GM23338 (cell line): ENCODE measurements around the gene CACNA2D1. TPM values are rescaled to one million over a fixed set of nuclear protein-coding genes. Genes with fewer than 3 reads are reported as not detected.

Experiments used
- ATAC-seq: fragments of 200-7000 bp; cut with Tn5 transposase; 3 replicates; pipeline ENCODE4 v1.9.1; 2020
- DNase-seq: peaks from one replicate; pipeline ENCODE4 v3.0.0-alpha.2; 2015; ENCODE audit warnings: low spot score
- H2AFZ ChIP-seq: fragments of 200-600 bp; sonication (generic); 2 replicates; pipeline ENCODE4 v1.8.0; 2016; ENCODE audit warnings: antibody characterized with exemption, mild to moderate bottlenecking, moderate library complexity
- H3F3A ChIP-seq: fragments of 200-600 bp; sonication (generic); replicated peaks from 2 replicates; pipeline ENCODE4 v1.8.0; 2017; ENCODE audit warnings: antibody characterized with exemption, mixed run types, low read depth
- H3K27ac ChIP-seq: fragments of 200-600 bp; sonication (generic); 2 replicates; pipeline ENCODE4 v1.6.1; 2016; ENCODE audit warnings: low read depth
- H3K27me3 ChIP-seq: fragments of 200-600 bp; sonication (generic); 2 replicates; pipeline ENCODE4 v1.8.0; 2016; ENCODE audit warnings: mild to moderate bottlenecking, mixed run types, moderate library complexity; ENCODE audit not compliant: insufficient read depth
- H3K36me3 ChIP-seq: fragments of 200-600 bp; sonication (generic); 2 replicates; pipeline ENCODE4 v1.8.0; 2016; ENCODE audit warnings: mild to moderate bottlenecking; ENCODE audit not compliant: insufficient read depth
- H3K4me1 ChIP-seq: fragments of 200-600 bp; sonication (generic); 2 replicates; pipeline ENCODE4 v1.8.0; 2016; ENCODE audit warnings: mild to moderate bottlenecking, moderate library complexity; ENCODE audit not compliant: insufficient read depth
- H3K4me2 ChIP-seq: fragments of 200-600 bp; sonication (generic); 2 replicates; pipeline ENCODE4 v1.7.1; 2017; ENCODE audit warnings: mixed run types
- H3K4me3 ChIP-seq: fragments of 200-600 bp; sonication (generic); 2 replicates; pipeline ENCODE4 v1.6.1; 2016; ENCODE audit warnings: mixed run types
- H3K79me2 ChIP-seq: fragments of 200-600 bp; sonication (generic); replicated peaks from 2 replicates; pipeline ENCODE4 v1.8.0; 2017; ENCODE audit warnings: mild to moderate bottlenecking; ENCODE audit not compliant: insufficient read depth
- H3K9me2 ChIP-seq: fragments of 200-600 bp; sonication (generic); 2 replicates; pipeline ENCODE4 v1.8.0; 2017; ENCODE audit not compliant: insufficient read depth
- H4K20me1 ChIP-seq: fragments of 200-600 bp; sonication (generic); replicated peaks from 2 replicates; pipeline ENCODE4 v1.8.0; 2017; ENCODE audit warnings: mild to moderate bottlenecking; ENCODE audit not compliant: insufficient read depth
- H3K27ac Mint-ChIP-seq: 2 replicates; pipeline ENCODE4 v1.8.0; 2020; ENCODE audit warnings: inconsistent platforms, mild to moderate bottlenecking, moderate library complexity, mixed read lengths
- H3K27me3 Mint-ChIP-seq: 3 replicates; pipeline ENCODE4 v1.8.0; 2022; ENCODE audit warnings: low read depth, mild to moderate bottlenecking, moderate library complexity, mixed read lengths, inconsistent platforms; ENCODE audit not compliant: insufficient read depth, poor library complexity
- H3K36me3 Mint-ChIP-seq: 3 replicates; pipeline ENCODE4 v1.8.0; 2021; ENCODE audit warnings: low read depth, mild to moderate bottlenecking, inconsistent platforms, moderate library complexity, mixed read lengths
- H3K4me1 Mint-ChIP-seq: 3 replicates; pipeline ENCODE4 v1.8.0; 2020; ENCODE audit warnings: mild to moderate bottlenecking, inconsistent platforms, mixed read lengths
- H3K4me3 Mint-ChIP-seq: 3 replicates; pipeline ENCODE4 v1.8.0; 2021; ENCODE audit warnings: moderate library complexity, mild to moderate bottlenecking, inconsistent platforms, mixed read lengths
- H3K9me3 Mint-ChIP-seq: 3 replicates; pipeline ENCODE4 v1.8.0; 2020; ENCODE audit warnings: moderate library complexity, mild to moderate bottlenecking, inconsistent platforms, mixed read lengths
- EZH2 ChIP-seq: fragments of 200-600 bp; sonication (generic); IDR thresholded peaks from one replicate; pipeline ENCODE4 v1.8.0; 2017; ENCODE audit warnings: antibody characterized with exemption, mild to moderate bottlenecking, low read depth; ENCODE audit not compliant: unreplicated experiment
- EZH2phosphoT487 ChIP-seq: fragments of 200-600 bp; sonication (generic); IDR thresholded peaks from one replicate; pipeline ENCODE4 v1.8.1; 2018; ENCODE audit warnings: antibody characterized with exemption; ENCODE audit not compliant: unreplicated experiment
- NANOG ChIP-seq: IDR thresholded peaks from 2 replicates; pipeline ENCODE4 v1.6.1; 2016; ENCODE audit warnings: antibody characterized with exemption, borderline replicate concordance
- POLR2AphosphoS5 ChIP-seq: IDR thresholded peaks from 2 replicates; pipeline ENCODE4 v1.6.1; 2016; ENCODE audit warnings: antibody characterized with exemption, low read depth
- REST ChIP-seq: IDR thresholded peaks from one replicate; pipeline ENCODE4 v1.6.1; 2018; ENCODE audit warnings: antibody characterized with exemption; ENCODE audit not compliant: unreplicated experiment
- ZNF114 ChIP-seq: fragments of 250-450 bp; sonication (Bioruptor Pico); IDR thresholded peaks from 2 replicates; pipeline ENCODE4 v1.5.0; 2020; ENCODE audit warnings: mild to moderate bottlenecking, moderate library complexity
- ZNF462 ChIP-seq: fragments of 250-450 bp; sonication (Bioruptor Pico); IDR thresholded peaks from 2 replicates; pipeline ENCODE4 v1.5.0; 2020; ENCODE audit warnings: mild to moderate bottlenecking, moderate library complexity
- polyA plus RNA-seq: library from polyadenylated mRNA; unstranded; fragments of >200 nt; fragmentation: Nextera tagmentation; extraction: Ambion mirVana; gene quantifications from 2 replicates; pipeline ENCODE4 v1.2.1, GENCODE V29; 2016
- total RNA-seq: library from RNA; depleted of rRNA; stranded (reverse); fragments of >200 nt; shearing (Covaris generic); gene quantifications from 2 replicates; pipeline ENCODE4 v1.2.3, GENCODE V29; 2014
- TF ChIP-seq, protein P1 (sequence below): IDR thresholded peaks from 2 replicates; pipeline ENCODE4 v1.6.1; 2016; ENCODE audit warnings: antibody characterized with exemption

CACNA2D1 gene
- total and polyA plus RNA-seq, 2 experiments from 2014 or later: 7.0 to 20.4 TPM

- no peaks in the 10 kb centered on the region for H3F3A ChIP-seq
- H3K9me3 Mint-ChIP-seq: no peaks in the 10 kb centered on the region
- no peak for ATAC-seq
- no peaks in the 10 kb centered on the region for H3K4me1 ChIP-seq
- no peaks in the 10 kb centered on the region for H3K4me1 Mint-ChIP-seq
- no peak overlapping the region for H3K4me3 ChIP-seq
- no peak overlapping the region for H3K4me3 Mint-ChIP-seq
- no peaks in the 10 kb centered on the region for H4K20me1 ChIP-seq
- H3K9me2 ChIP-seq: peaks cover 3% of the 10 kb centered on the region; the same call in 1 of the 2 replicates
- no peak for DNase-seq
- H3K79me2 ChIP-seq: no peaks in the 10 kb centered on the region
- peaks cover 3% of the 10 kb centered on the region for H3K27me3 Mint-ChIP-seq
- H3K36me3 Mint-ChIP-seq: peaks cover 11% of the 10 kb centered on the region; the same call in 2 of the 3 replicates
- H3K27ac ChIP-seq: no peak overlapping the region
- H3K27me3 ChIP-seq: no peaks in the 10 kb centered on the region
- H2AFZ ChIP-seq: no peak overlapping the region
- no peak overlapping the region for H3K27ac Mint-ChIP-seq
- H3K4me2 ChIP-seq: no peak overlapping the region
- no peaks in the 10 kb centered on the region for H3K36me3 ChIP-seq
- TF ChIP-seq NANOG (no peak), EZH2 (no peak), REST (no peak), POLR2AphosphoS5 (no peak), ZNF114 (no peak), ZNF462 (no peak), EZH2phosphoT487 (no peak)
- TF ChIP-seq, protein P1, sequence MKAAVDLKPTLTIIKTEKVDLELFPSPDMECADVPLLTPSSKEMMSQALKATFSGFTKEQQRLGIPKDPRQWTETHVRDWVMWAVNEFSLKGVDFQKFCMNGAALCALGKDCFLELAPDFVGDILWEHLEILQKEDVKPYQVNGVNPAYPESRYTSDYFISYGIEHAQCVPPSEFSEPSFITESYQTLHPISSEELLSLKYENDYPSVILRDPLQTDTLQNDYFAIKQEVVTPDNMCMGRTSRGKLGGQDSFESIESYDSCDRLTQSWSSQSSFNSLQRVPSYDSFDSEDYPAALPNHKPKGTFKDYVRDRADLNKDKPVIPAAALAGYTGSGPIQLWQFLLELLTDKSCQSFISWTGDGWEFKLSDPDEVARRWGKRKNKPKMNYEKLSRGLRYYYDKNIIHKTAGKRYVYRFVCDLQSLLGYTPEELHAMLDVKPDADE: no peak
Observed at GRCh38 chr7:82056282-82056681, 387.3 kb downstream of the CACNA2D1 start.
